ENCODE data around the gene TUSC2.

The TUSC2 gene

GRCh38 chr3:50334339-50335075 lies 6.5 kb upstream of the TUSC2 start:
- DNase-seq: no peak

- DNase-seq: no peak
Observed at GRCh38 chr3:50333744-50334328, 5.8 kb upstream of the TUSC2 start.

GRCh38 chr3:50331364-50331907 lies 3.4 kb upstream of the TUSC2 start:
- DNase-seq: no peak

DNA sequence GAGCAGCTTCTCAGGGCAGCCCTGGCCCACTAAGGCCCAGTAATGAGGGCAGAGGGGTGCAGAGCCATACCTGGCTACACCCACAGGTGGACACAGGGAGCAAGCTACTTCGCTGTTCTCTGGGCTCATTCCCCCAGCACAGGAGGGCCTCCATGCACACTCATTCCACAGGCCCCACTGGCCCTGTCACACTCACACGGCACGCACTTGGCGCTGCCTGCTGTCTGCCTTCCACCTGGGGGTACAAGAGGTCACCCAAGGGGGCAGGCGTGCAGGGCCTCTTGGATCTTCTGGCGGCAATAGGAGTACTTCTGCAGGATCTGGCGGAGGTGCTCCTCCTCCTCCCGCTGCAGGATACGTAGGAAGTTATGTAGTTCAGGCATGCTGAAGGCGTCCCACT lies 2.3 kb upstream of the TUSC2 start:
- DNase-seq: no peak

DNA sequence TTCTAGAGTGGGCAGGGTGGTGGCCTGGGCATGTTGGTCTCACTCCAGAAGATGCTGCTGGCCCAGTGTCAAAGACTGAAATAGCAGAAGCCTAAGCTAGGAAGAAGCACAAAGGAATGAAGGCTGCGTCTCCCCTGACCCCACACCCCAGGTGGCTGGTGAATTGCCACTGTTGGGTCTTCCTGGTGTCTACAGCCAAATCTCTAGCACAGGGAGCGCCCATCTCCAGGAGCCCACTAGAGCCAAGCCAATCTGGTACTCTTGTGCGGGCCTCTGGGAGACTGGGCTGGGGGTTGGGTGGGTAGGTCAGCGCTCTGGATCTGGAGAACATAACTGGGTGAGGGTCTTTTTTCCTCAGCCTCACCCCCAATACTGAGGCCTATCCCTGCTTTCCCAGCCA lies 894 bp downstream of the TUSC2 start:
- no peak for DNase-seq

DNA sequence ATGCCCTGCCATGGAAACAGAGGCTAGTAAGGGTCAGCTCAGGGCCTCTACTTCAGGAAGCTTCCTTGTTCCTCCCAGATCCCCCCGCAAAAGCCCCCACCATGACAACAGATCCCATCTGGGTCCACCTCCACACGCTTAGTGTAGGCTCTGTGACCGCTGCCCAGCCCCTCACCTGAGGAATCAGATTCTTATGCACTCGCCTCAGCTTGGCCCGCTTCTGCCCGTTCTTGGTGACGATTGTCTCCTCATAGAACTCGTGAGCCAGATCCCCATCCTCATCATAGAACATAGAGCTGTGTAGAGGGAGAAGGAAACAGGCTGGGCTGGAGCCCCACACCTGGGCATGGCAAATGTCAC lies 1.9 kb downstream of the TUSC2 start:
- no peak for DNase-seq

GRCh38 chr3:50325497-50326181 lies 2.4 kb downstream of the TUSC2 start:
- no peak for DNase-seq

GRCh38 chr3:50325113-50325480 lies 2.9 kb downstream of the TUSC2 start:
- DNase-seq: no peak

DNA sequence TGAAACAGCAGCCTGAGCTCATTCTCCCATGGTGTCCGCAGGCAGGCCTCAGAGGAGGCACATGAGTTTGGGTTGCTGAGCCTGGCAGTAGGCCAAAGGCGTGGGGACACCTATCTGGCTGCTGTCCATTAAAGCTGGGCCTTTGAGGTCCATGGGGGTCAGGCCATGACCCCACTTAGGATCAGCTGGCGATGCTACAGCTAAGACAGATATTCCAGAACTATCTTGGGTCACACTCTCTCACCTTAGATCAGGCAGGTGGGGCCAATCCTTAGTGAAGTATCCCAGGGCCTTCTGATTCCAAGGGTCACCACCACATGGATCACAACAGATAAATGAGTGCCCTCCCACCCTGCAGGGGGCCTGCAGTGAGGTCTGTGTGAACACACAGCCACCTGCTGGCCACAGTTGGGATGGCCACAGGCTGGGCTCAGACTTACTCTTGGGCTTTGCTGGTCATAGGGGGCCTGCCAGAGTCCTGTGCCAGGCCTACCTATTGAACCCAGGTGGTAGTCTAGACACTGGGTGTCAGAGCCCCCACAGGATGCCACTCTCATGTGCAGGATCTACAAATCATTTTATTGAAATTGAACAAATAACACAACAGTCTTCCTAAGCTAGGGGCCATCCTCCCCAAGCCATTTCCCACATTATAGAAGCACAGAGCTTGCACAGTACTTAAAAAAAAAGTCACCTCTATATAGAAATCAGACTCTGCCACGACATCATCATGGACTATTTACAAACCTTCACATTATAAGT lies 3.5 kb downstream of the TUSC2 start:
- no peak for DNase-seq

GRCh38 chr3:50323614-50324199 lies 4.3 kb downstream of the TUSC2 start:
- no peak for DNase-seq

DNA sequence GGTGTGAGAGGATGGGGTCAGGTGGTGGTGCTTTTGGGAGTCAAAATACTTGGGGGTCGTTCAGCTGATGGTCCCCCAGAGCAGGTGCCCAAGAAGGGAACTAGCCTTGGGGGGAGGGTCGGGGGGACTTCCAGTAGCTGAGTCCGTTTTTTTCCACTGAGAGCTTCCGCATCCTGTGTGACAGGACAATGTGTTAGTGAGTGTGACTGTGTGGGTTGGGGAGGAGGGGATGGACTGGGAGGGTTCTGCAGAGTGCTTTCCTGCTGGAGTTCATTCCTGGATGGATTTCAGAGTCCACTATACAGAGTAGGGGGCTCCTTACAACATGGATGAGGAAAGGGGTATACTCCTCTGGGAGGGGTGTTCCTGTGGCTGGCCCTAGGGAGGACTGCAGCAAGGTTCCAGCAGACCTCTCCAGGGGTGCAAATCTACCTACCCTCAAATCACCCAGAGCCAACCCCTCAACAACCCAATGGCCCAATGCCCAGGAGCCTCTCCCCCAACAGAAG lies 4.9 kb downstream of the TUSC2 start:
- no peak for DNase-seq

DNA sequence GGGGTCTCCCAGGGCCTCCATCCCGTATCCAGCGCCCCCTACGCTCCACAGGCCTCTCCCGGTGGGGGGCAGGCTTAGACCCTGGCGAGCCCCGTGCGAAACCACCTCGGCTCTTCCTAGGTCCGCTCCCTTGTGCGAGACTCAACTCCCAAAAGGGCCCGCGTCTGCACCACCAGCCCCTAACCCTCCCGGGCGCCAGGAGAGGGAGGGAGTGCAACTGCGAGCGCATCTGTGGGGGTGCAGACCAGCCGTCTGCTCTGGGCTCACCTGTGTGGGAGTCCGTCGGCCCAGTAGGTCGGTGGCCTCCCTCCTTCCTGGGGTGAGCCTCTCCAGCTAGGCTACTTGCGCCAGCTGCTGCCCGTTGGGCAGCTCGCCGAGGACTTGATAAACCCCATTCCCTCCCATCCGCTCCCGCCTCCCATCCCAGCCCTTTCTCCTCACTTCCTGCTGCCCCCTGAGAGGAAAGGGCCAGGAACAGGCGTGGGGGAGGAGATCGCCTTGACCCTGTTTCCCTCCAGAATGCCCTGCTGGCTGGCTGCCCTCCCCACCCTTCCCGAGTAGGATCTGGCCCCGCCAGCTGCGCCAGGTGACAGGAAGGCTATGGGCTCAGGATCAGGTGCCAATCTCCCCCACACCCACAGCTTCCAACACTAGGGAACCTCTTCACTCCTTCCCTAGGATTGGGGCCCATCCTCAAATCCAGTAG lies 5.5 kb downstream of the TUSC2 start, which contains the start of gene HYAL2:
Gene HYAL2 (minus strand): TSS at position 360 of the 706 bp plus-strand sequence. CDS start 2,256 bp downstream, outside the sequence.
- DNase-seq: peak; percentile 51

GRCh38 chr3:50322115-50322385 lies 6.0 kb downstream of the TUSC2 start:
- no peak for DNase-seq

- DNase-seq: peak; percentile 79
Observed at GRCh38 chr3:50321336-50322114, 6.5 kb downstream of the TUSC2 start.

- DNase-seq: peak; percentile 46
Observed at GRCh38 chr3:50320853-50321335, 7.1 kb downstream of the TUSC2 start.

GRCh38 chr3:50319894-50320625 lies 8.0 kb downstream of the TUSC2 start:
- no peak for DNase-seq

- DNase-seq: no peak
Observed at GRCh38 chr3:50319181-50319893, 8.7 kb downstream of the TUSC2 start.

DNA sequence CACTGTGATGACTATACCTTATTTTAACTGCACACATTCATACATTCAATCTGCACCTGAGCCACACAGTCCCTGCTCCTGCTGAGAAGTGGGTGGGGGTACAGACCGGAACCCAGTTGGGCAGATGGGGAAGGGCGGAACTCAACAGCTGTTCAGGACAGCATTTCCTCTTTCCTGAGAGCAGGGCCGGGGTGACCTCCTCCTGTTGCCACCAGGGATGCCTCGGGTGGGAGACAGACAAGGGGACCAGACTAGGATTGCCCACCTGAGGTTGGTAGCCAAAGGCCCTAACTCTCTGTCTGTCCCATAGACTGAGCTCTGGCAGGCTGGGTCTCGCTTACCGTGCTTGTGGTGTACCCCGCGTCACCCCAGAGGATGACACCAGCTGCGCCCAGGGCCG lies 9.4 kb downstream of the TUSC2 start:
- no peak for DNase-seq

- DNase-seq: no peak
Observed at GRCh38 chr3:50318163-50318562, 9.9 kb downstream of the TUSC2 start.

- no peak for DNase-seq
Observed at GRCh38 chr3:50317300-50317699, 10.7 kb downstream of the TUSC2 start.
